HEK293 (cell line): ENCODE measurements around the gene PTPRG.

Experiments
- CTCF ChIA-PET: fragments of 350-600 bp; formaldehyde crosslinking; extraction: SDS; loops from one replicate; lab custom pipeline; 2021; ENCODE audit warnings: antibody characterized with exemption; lab: Yijun Ruan, JAX
- POLR2A ChIA-PET: fragments of 300-600 bp; formaldehyde crosslinking; extraction: SDS; loops from one replicate; lab custom pipeline; 2020; ENCODE audit warnings: antibody characterized with exemption, inconsistent platforms; lab: Yijun Ruan, JAX
- H3K27ac ChIP-seq: fragments of 200-500 bp; sonication (Bioruptor generic); 2 replicates; pipeline ENCODE4 v1.5.1; 2014; ENCODE audit warnings: low read depth, low read length, control low read depth, inconsistent platforms; ENCODE audit errors: extremely low read depth
- H3K36me3 ChIP-seq, 2 experiments: fragments of 200-500 bp in 1 of 2; sonication (Bioruptor generic) in 1 of 2; 1 replicate in 1 of 2; 2 replicates in 1 of 2; pipeline ENCODE4 v1.5.1; 2014 to 2017; ENCODE audit warnings: inconsistent platforms in 2 of 2, low read length in 2 of 2; ENCODE audit not compliant: control insufficient read depth in 2 of 2, insufficient read depth in 1 of 2
- H3K4me1 ChIP-seq: fragments of 200-500 bp; sonication (Bioruptor generic); 2 replicates; pipeline ENCODE4 v1.5.1; 2014; ENCODE audit warnings: mild to moderate bottlenecking, low read length, inconsistent platforms; ENCODE audit not compliant: control insufficient read depth, insufficient read depth
- H3K4me3 ChIP-seq: 2 replicates; pipeline ENCODE4 v1.5.1; 2011; ENCODE audit warnings: low read depth, mild to moderate bottlenecking, control low read depth, low read length, moderate library complexity
- H3K9me3 ChIP-seq: fragments of 200-500 bp; sonication (Bioruptor generic); 2 replicates; pipeline ENCODE4 v1.5.1; 2014; ENCODE audit warnings: low read depth, low read length, inconsistent platforms; ENCODE audit not compliant: control insufficient read depth, insufficient read depth
- ATF2 ChIP-seq: fragments of 450-650 bp; formaldehyde crosslinking; IDR thresholded peaks from 2 replicates; pipeline ENCODE4 v1.5.1; 2016; ENCODE audit warnings: missing biosample characterization, missing genetic modification characterization, low read depth
- BCL11B ChIP-seq: fragments of 450-650 bp; formaldehyde crosslinking; IDR thresholded peaks from 2 replicates; pipeline ENCODE4 v1.5.1; 2016; ENCODE audit warnings: low read depth, missing biosample characterization, missing genetic modification characterization
- KLF10 ChIP-seq: fragments of 450-650 bp; IDR thresholded peaks from 2 replicates; pipeline ENCODE4 v1.5.1; 2018; ENCODE audit warnings: missing biosample characterization, mild to moderate bottlenecking, missing genetic modification characterization
- KLF9 ChIP-seq: fragments of 450-650 bp; formaldehyde crosslinking; IDR thresholded peaks from 2 replicates; pipeline ENCODE4 v1.5.1; 2016; ENCODE audit warnings: missing biosample characterization, missing genetic modification characterization, low read depth
- MZF1 ChIP-seq: fragments of 450-650 bp; formaldehyde crosslinking; IDR thresholded peaks from 2 replicates; pipeline ENCODE4 v1.5.1; 2017; ENCODE audit warnings: missing biosample characterization, missing genetic modification characterization, borderline replicate concordance
- PBX3 ChIP-seq: sonication (generic); formaldehyde crosslinking; IDR thresholded peaks from 2 replicates; pipeline ENCODE4 v1.8.1; 2022; ENCODE audit warnings: mild to moderate bottlenecking, moderate library complexity, missing genetic modification reagents
- SP2 ChIP-seq: fragments of 450-650 bp; formaldehyde crosslinking; IDR thresholded peaks from 2 replicates; pipeline ENCODE4 v1.5.1; 2016; ENCODE audit warnings: missing biosample characterization, missing genetic modification characterization
- YY2 ChIP-seq: fragments of 450-650 bp; formaldehyde crosslinking; IDR thresholded peaks from 2 replicates; pipeline ENCODE4 v1.5.1; 2016; ENCODE audit warnings: missing biosample characterization, missing genetic modification characterization
- ZBTB48 ChIP-seq: fragments of 450-650 bp; formaldehyde crosslinking; IDR thresholded peaks from 2 replicates; pipeline ENCODE4 v1.5.1; 2016; ENCODE audit warnings: missing biosample characterization, missing genetic modification characterization
- ZNF112 ChIP-seq: fragments of 450-650 bp; formaldehyde crosslinking; IDR thresholded peaks from 2 replicates; pipeline ENCODE4 v1.5.0; 2017; ENCODE audit warnings: missing biosample characterization, missing genetic modification characterization
- ZNF114 ChIP-seq: fragments of 450-650 bp; formaldehyde crosslinking; IDR thresholded peaks from 2 replicates; pipeline ENCODE4 v1.5.0; 2017; ENCODE audit warnings: missing biosample characterization, missing genetic modification characterization
- ZNF140 ChIP-seq: fragments of 450-650 bp; formaldehyde crosslinking; IDR thresholded peaks from 2 replicates; pipeline ENCODE4 v1.5.1; 2016; ENCODE audit warnings: missing biosample characterization, missing genetic modification characterization
- ZNF175 ChIP-seq: fragments of 450-650 bp; formaldehyde crosslinking; IDR thresholded peaks from 2 replicates; pipeline ENCODE4 v1.5.1; 2016; ENCODE audit warnings: missing biosample characterization, missing genetic modification characterization
- ZNF202 ChIP-seq: fragments of 450-650 bp; formaldehyde crosslinking; IDR thresholded peaks from 2 replicates; pipeline ENCODE4 v1.5.1; 2016; ENCODE audit warnings: missing biosample characterization, missing genetic modification characterization, borderline replicate concordance
- ZNF211 ChIP-seq: fragments of 450-650 bp; formaldehyde crosslinking; IDR thresholded peaks from 2 replicates; pipeline ENCODE4 v1.5.1; 2016; ENCODE audit warnings: low read depth, missing biosample characterization, missing genetic modification characterization
- ZNF221 ChIP-seq: fragments of 450-650 bp; formaldehyde crosslinking; IDR thresholded peaks from 2 replicates; pipeline ENCODE4 v1.5.1; 2017; ENCODE audit warnings: missing biosample characterization, missing genetic modification characterization, borderline replicate concordance
- ZNF248 ChIP-seq: fragments of 450-650 bp; formaldehyde crosslinking; IDR thresholded peaks from 2 replicates; pipeline ENCODE4 v1.5.1; 2017; ENCODE audit warnings: missing biosample characterization, missing genetic modification characterization
- ZNF302 ChIP-seq: fragments of 450-650 bp; formaldehyde crosslinking; IDR thresholded peaks from 2 replicates; pipeline ENCODE4 v1.5.1; 2016; ENCODE audit warnings: missing biosample characterization, missing genetic modification characterization, low read depth
- ZNF341 ChIP-seq: fragments of 450-650 bp; formaldehyde crosslinking; IDR thresholded peaks from 2 replicates; pipeline ENCODE4; 2016; ENCODE audit warnings: low read depth, missing biosample characterization, missing genetic modification characterization
- ZNF473 ChIP-seq: fragments of 450-650 bp; formaldehyde crosslinking; IDR thresholded peaks from 2 replicates; pipeline ENCODE4 v1.5.1; 2017; ENCODE audit warnings: missing biosample characterization, missing genetic modification characterization
- ZNF529 ChIP-seq: fragments of 450-650 bp; formaldehyde crosslinking; IDR thresholded peaks from 2 replicates; pipeline ENCODE4 v1.5.1; 2017; ENCODE audit warnings: missing genetic modification characterization, missing biosample characterization; ENCODE audit not compliant: insufficient replicate concordance
- ZNF560 ChIP-seq: fragments of 450-650 bp; formaldehyde crosslinking; IDR thresholded peaks from 2 replicates; pipeline ENCODE4 v1.5.1; 2017; ENCODE audit warnings: missing biosample characterization, missing genetic modification characterization, borderline replicate concordance
- ZNF561 ChIP-seq: fragments of 450-650 bp; IDR thresholded peaks from 2 replicates; pipeline ENCODE4 v1.5.1; 2018; ENCODE audit warnings: missing biosample characterization, missing genetic modification characterization, borderline replicate concordance
- ZNF629 ChIP-seq: fragments of 450-650 bp; formaldehyde crosslinking; IDR thresholded peaks from 2 replicates; pipeline ENCODE4 v1.5.1; 2017; ENCODE audit warnings: missing biosample characterization, missing genetic modification characterization
- ZNF664 ChIP-seq: fragments of 450-650 bp; formaldehyde crosslinking; IDR thresholded peaks from 2 replicates; pipeline ENCODE4 v1.5.1; 2016; ENCODE audit warnings: missing biosample characterization, missing genetic modification characterization
- ZNF670 ChIP-seq: fragments of 450-650 bp; formaldehyde crosslinking; IDR thresholded peaks from 2 replicates; pipeline ENCODE4 v1.5.1; 2016; ENCODE audit warnings: missing biosample characterization, missing genetic modification characterization, low read depth
- ZSCAN16 ChIP-seq: fragments of 450-650 bp; formaldehyde crosslinking; IDR thresholded peaks from 2 replicates; pipeline ENCODE4 v1.5.1; 2016; ENCODE audit warnings: missing biosample characterization, missing genetic modification characterization
- TF ChIP-seq, protein P1 (sequence below): fragments of 450-650 bp; formaldehyde crosslinking; IDR thresholded peaks from 2 replicates; pipeline ENCODE4 v1.5.1; 2016; ENCODE audit warnings: missing biosample characterization, missing genetic modification characterization
- TF ChIP-seq, protein P2 (sequence below): fragments of 450-650 bp; formaldehyde crosslinking; IDR thresholded peaks from 2 replicates; pipeline ENCODE4 v1.5.1; 2017; ENCODE audit warnings: missing biosample characterization, missing genetic modification characterization
- TF ChIP-seq, protein P3 (sequence below): fragments of 450-650 bp; formaldehyde crosslinking; IDR thresholded peaks from 2 replicates; pipeline ENCODE4 v1.5.1; 2016; ENCODE audit warnings: missing biosample characterization, missing genetic modification characterization
- TF ChIP-seq, protein P4 (sequence below): fragments of 450-650 bp; formaldehyde crosslinking; IDR thresholded peaks from 2 replicates; pipeline ENCODE4 v1.5.1; 2016; ENCODE audit warnings: missing biosample characterization, missing genetic modification characterization

Gene PTPRG

GRCh38 chr3:61967019-61967418 lies 405.6 kb downstream of the PTPRG start (continued):
- TF ChIP-seq, protein P1, sequence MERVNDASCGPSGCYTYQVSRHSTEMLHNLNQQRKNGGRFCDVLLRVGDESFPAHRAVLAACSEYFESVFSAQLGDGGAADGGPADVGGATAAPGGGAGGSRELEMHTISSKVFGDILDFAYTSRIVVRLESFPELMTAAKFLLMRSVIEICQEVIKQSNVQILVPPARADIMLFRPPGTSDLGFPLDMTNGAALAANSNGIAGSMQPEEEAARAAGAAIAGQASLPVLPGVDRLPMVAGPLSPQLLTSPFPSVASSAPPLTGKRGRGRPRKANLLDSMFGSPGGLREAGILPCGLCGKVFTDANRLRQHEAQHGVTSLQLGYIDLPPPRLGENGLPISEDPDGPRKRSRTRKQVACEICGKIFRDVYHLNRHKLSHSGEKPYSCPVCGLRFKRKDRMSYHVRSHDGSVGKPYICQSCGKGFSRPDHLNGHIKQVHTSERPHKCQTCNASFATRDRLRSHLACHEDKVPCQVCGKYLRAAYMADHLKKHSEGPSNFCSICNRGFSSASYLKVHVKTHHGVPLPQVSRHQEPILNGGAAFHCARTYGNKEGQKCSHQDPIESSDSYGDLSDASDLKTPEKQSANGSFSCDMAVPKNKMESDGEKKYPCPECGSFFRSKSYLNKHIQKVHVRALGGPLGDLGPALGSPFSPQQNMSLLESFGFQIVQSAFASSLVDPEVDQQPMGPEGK (tag by site-specific recombination): no peak
- no peak for TF ChIP-seq KLF10 (tag by site-specific recombination)
- no peak for TF ChIP-seq MZF1 (tag by site-specific recombination)
- TF ChIP-seq ZNF221: no peak
- TF ChIP-seq ZNF473 (tag by site-specific recombination): no peak
- TF ChIP-seq, all 188 proteins: peak for 0

DNA sequence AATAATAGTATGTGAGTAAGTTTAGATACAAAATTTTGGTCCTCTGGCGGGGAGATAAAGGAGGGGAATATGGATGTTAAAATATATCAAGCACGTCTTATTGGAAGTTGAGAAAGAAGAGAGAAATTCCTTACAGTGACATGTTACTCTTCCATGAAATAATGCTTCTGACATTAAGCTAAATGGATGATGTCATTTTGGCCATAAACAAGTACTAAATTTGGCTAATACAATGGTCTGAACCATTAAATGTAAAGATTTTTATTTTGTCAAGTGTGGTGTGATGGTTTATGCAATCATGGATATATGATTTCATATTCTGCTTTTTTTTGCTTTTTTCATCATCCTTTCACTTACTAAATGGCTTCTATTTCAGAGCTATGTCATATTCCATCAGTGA lies 406.6 kb downstream of the PTPRG start:
- ChIA-PET POLR2A (no interaction called here), CTCF (no interaction called here)
- Histone ChIP-seq H3K4me3 (no peak overlapping the region), H3K4me1 (no peaks in the 10 kb centered on the region), H3K36me3 (no peaks in the 10 kb centered on the region), H3K27ac (no peak overlapping the region), H3K9me3 (no peaks in the 10 kb centered on the region)
- TF ChIP-seq ZNF302 (tag by site-specific recombination) (no peak), KLF9 (no peak), ZNF341 (no peak), ZNF114 (tag by site-specific recombination) (no peak), ZNF561 (no peak), ZNF529 (tag by site-specific recombination) (no peak), ZNF211 (tag by site-specific recombination) (no peak), ZNF248 (tag by site-specific recombination) (no peak), PBX3 (CRISPR knock-in tag) (no peak), ZNF140 (no peak), ZBTB48 (tag by site-specific recombination) (no peak), ZNF112 (tag by site-specific recombination) (no peak), ATF2 (tag by site-specific recombination) (peak; percentile 83), ZNF629 (peak; percentile 21; the same call in 1 of the 2 replicates), ZNF175 (tag by site-specific recombination) (no peak), ZNF560 (tag by site-specific recombination) (no peak), ZNF664 (tag by site-specific recombination) (no peak), BCL11B (tag by site-specific recombination) (no peak), ZNF670 (tag by site-specific recombination) (no peak), YY2 (tag by site-specific recombination) (no peak), SP2 (tag by site-specific recombination) (no peak), ZNF202 (tag by site-specific recombination) (no peak), ZSCAN16 (tag by site-specific recombination) (no peak)
- TF ChIP-seq, protein P2, sequence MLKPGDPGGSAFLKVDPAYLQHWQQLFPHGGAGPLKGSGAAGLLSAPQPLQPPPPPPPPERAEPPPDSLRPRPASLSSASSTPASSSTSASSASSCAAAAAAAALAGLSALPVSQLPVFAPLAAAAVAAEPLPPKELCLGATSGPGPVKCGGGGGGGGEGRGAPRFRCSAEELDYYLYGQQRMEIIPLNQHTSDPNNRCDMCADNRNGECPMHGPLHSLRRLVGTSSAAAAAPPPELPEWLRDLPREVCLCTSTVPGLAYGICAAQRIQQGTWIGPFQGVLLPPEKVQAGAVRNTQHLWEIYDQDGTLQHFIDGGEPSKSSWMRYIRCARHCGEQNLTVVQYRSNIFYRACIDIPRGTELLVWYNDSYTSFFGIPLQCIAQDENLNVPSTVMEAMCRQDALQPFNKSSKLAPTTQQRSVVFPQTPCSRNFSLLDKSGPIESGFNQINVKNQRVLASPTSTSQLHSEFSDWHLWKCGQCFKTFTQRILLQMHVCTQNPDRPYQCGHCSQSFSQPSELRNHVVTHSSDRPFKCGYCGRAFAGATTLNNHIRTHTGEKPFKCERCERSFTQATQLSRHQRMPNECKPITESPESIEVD (tag by site-specific recombination): peak; percentile 27; the same call in 1 of the 2 replicates
- TF ChIP-seq, protein P3, sequence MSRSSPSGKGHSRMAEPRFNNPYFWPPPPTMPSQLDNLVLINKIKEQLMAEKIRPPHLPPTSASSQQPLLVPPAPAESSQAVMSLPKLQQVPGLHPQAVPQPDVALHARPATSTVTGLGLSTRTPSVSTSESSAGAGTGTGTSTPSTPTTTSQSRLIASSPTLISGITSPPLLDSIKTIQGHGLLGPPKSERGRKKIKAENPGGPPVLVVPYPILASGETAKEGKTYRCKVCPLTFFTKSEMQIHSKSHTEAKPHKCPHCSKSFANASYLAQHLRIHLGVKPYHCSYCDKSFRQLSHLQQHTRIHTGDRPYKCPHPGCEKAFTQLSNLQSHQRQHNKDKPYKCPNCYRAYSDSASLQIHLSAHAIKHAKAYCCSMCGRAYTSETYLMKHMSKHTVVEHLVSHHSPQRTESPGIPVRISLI (tag by site-specific recombination): no peak
- TF ChIP-seq, protein P4, sequence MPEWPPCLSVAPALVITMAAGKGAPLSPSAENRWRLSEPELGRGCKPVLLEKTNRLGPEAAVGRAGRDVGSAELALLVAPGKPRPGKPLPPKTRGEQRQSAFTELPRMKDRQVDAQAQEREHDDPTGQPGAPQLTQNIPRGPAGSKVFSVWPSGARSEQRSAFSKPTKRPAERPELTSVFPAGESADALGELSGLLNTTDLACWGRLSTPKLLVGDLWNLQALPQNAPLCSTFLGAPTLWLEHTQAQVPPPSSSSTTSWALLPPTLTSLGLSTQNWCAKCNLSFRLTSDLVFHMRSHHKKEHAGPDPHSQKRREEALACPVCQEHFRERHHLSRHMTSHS (tag by site-specific recombination): no peak
